ENCODE measurements around the gene DPYD. TPM values are rescaled to one million over a fixed set of nuclear protein-coding genes. Genes with fewer than 3 reads are reported as not detected.

DPYD gene
- total RNA-seq, 1 experiment from 2014 or later, result 12.8 TPM

GRCh38 chr1:97726386-97726785 is 194.4 kb downstream of the DPYD start:
- no peak overlapping the region for H2AFZ ChIP-seq (ENCODE audit: low read length)
- H3K79me2 ChIP-seq (ENCODE audit: low read length), result no peaks in the 10 kb centered on the region
- TF ChIP-seq CTCF (conservative IDR thresholded peaks at IDR 0.05; ENCODE audit: low read depth, low read length) (no peak), EZH2phosphoT487 (IDR thresholded peaks at IDR 0.05; ENCODE audit: borderline replicate concordance, low read length) (no peak), EZH2 (IDR thresholded peaks at IDR 0.05; ENCODE audit: low read length, unreplicated experiment) (no peak)
- DNase-seq (peak; percentile 43), ATAC-seq (peak; percentile 48)
- peaks cover 11% of the 10 kb centered on the region; the same call in 1 of the 2 replicates for H3K4me1 ChIP-seq (ENCODE audit: insufficient read depth, low read length)
- H3F3A ChIP-seq (ENCODE audit: low read length, unreplicated experiment), result no peaks in the 10 kb centered on the region
- ChIA-PET POLR2A (ENCODE audit: unreplicated experiment) (no interaction called here), CTCF (no interaction called here)
- H3K4me3 ChIP-seq (ENCODE audit: low read length), result no peak overlapping the region
- no TSS peak for BruUV-seq (replicated peaks)
- H3K9ac ChIP-seq (ENCODE audit: low read length), result no peak overlapping the region
- no peaks in the 10 kb centered on the region for H3K27me3 ChIP-seq (ENCODE audit: low read length)
- no peaks in the 10 kb centered on the region for H3K9me2 ChIP-seq (replicated peaks; ENCODE audit: low read length)
- intact Hi-C loops (cut with micrococcal nuclease), result no loop called here
- H3K9me3 ChIP-seq (ENCODE audit: low read length), result no peaks in the 10 kb centered on the region
- no peak overlapping the region for H3K4me2 ChIP-seq (ENCODE audit: low read length)
- no peak overlapping the region for H3K27ac ChIP-seq (ENCODE audit: low read length)
- no peaks in the 10 kb centered on the region for H3K36me3 ChIP-seq (ENCODE audit: low read depth, low read length)
- H4K20me1 ChIP-seq (ENCODE audit: low read length), result no peaks in the 10 kb centered on the region

- Histone ChIP-seq H3K9me3 (ENCODE audit: low read length) (no peaks in the 10 kb centered on the region), H3K27ac (ENCODE audit: low read length) (no peak overlapping the region), H3K4me2 (ENCODE audit: low read length) (no peak overlapping the region), H3K27me3 (ENCODE audit: low read length) (no peaks in the 10 kb centered on the region), H3K9ac (ENCODE audit: low read length) (no peak overlapping the region), H3F3A (ENCODE audit: low read length, unreplicated experiment) (no peaks in the 10 kb centered on the region), H3K79me2 (ENCODE audit: low read length) (no peaks in the 10 kb centered on the region), H3K9me2 (replicated peaks; ENCODE audit: low read length) (no peaks in the 10 kb centered on the region), H3K4me1 (ENCODE audit: insufficient read depth, low read length) (peaks cover under 1% of the 10 kb centered on the region; the same call in 1 of the 2 replicates), H2AFZ (ENCODE audit: low read length) (no peak overlapping the region), H4K20me1 (ENCODE audit: low read length) (no peaks in the 10 kb centered on the region), H3K4me3 (ENCODE audit: low read length) (no peak overlapping the region), H3K36me3 (ENCODE audit: low read depth, low read length) (no peaks in the 10 kb centered on the region; the same call in 1 of the 2 replicates)
- ATAC-seq, result no peak
- ChIA-PET CTCF (no interaction called here), POLR2A (ENCODE audit: unreplicated experiment) (no interaction called here)
- no TSS peak for BruUV-seq (replicated peaks)
- intact Hi-C loops (cut with micrococcal nuclease), result no loop called here
- TF ChIP-seq EZH2phosphoT487 (IDR thresholded peaks at IDR 0.05; ENCODE audit: borderline replicate concordance, low read length) (no peak), EZH2 (IDR thresholded peaks at IDR 0.05; ENCODE audit: low read length, unreplicated experiment) (no peak), CTCF (conservative IDR thresholded peaks at IDR 0.05; ENCODE audit: low read depth, low read length) (no peak)
- no peak for DNase-seq
Measured at GRCh38 chr1:97721221-97721620, 199.6 kb downstream of the DPYD start.

- no peaks in the 10 kb centered on the region for H3K27me3 ChIP-seq (ENCODE audit: low read length)
- H3K27ac ChIP-seq (ENCODE audit: low read length), result no peak overlapping the region
- H3K36me3 ChIP-seq (ENCODE audit: low read depth, low read length), result no peaks in the 10 kb centered on the region; the same call in 1 of the 2 replicates
- H3F3A ChIP-seq (ENCODE audit: low read length, unreplicated experiment), result no peaks in the 10 kb centered on the region
- DNase-seq (peak; percentile 21), ATAC-seq (peak; percentile 73)
- H3K4me2 ChIP-seq (ENCODE audit: low read length), result no peak overlapping the region
- H3K9me3 ChIP-seq (ENCODE audit: low read length), result no peaks in the 10 kb centered on the region
- H3K9me2 ChIP-seq (replicated peaks; ENCODE audit: low read length), result no peaks in the 10 kb centered on the region
- H2AFZ ChIP-seq (ENCODE audit: low read length), result no peak overlapping the region
- no TSS peak for BruUV-seq (replicated peaks)
- POLR2A ChIA-PET (ENCODE audit: unreplicated experiment), result no interaction called here
- CTCF ChIA-PET, result no interaction called here
- H4K20me1 ChIP-seq (ENCODE audit: low read length), result no peaks in the 10 kb centered on the region
- no peak overlapping the region for H3K9ac ChIP-seq (ENCODE audit: low read length)
- peaks cover 8% of the 10 kb centered on the region; the same call in 1 of the 2 replicates for H3K4me1 ChIP-seq (ENCODE audit: insufficient read depth, low read length)
- TF ChIP-seq EZH2phosphoT487 (IDR thresholded peaks at IDR 0.05; ENCODE audit: borderline replicate concordance, low read length), result no peak
- TF ChIP-seq EZH2 (IDR thresholded peaks at IDR 0.05; ENCODE audit: low read length, unreplicated experiment), result no peak
- TF ChIP-seq CTCF (conservative IDR thresholded peaks at IDR 0.05; ENCODE audit: low read depth, low read length), result no peak
- no peak overlapping the region for H3K4me3 ChIP-seq (ENCODE audit: low read length)
- H3K79me2 ChIP-seq (ENCODE audit: low read length), result no peaks in the 10 kb centered on the region
- intact Hi-C loops (cut with micrococcal nuclease), result no loop called here
Measured at GRCh38 chr1:97712980-97713379, 207.9 kb downstream of the DPYD start.

All from PC-3 (cell line).